Left ventricle myocardium superior (tissue), 1 donor: Measurements from ENCODE around the gene ZNF302. TPM values are rescaled to one million over a fixed set of nuclear protein-coding genes. Genes with fewer than 3 reads are reported as not detected.

Experiments used
- ATAC-seq: fragments of 200-7000 bp; cut with Tn5 transposase; one replicate; pipeline ENCODE4 v1.9.1; 2020; ENCODE audit warnings: mild to moderate bottlenecking, moderate library complexity
- DNase-seq: peaks from one replicate; pipeline ENCODE4 v3.0.0-alpha.2; 2020
- intact Hi-C: fragments of 100-400 bp; cut with micrococcal nuclease; formaldehyde crosslinking; loops from one replicate; pipeline ENCODE4 v1.11.0; 2022
- total RNA-seq: library from RNA; stranded (reverse); fragmentation: NEBNext Ultra II Directional; extraction: Animal tissue kit (Norgen Biotek cat#: 25700); gene quantifications from one replicate; pipeline ENCODE4 v1.2.1, GENCODE V29; 2021
- donor health status: DM: no; HTN: yes; CAD: no; lungs with severe emphysema.

The ZNF302 gene
- total RNA-seq, 1 donor from 2014 or later, result 40.2 TPM

- no peak for DNase-seq
- intact Hi-C loops, result loop anchor here (5.0 kb wide), 1 partner anchor 71 kb away; no protein-coding TSS in a partner anchor
- no peak for ATAC-seq
These were observed 35.8 kb downstream of the ZNF302 start for GRCh38 chr19:34713262-34713637.

GRCh38 chr19:34715357-34715756 is 37.9 kb downstream of the ZNF302 start:
- DNase-seq (no peak), ATAC-seq (no peak)
- intact Hi-C loops, result no loop called here

- no peak for DNase-seq
- ATAC-seq, result no peak
- intact Hi-C loops, result no loop called here
These were observed 44.9 kb downstream of the ZNF302 start for GRCh38 chr19:34722353-34722752.

GRCh38 chr19:34725400-34725799 is 47.9 kb downstream of the ZNF302 start:
- no peak for DNase-seq
- no peak for ATAC-seq
- intact Hi-C loops, result no loop called here

GRCh38 chr19:34731019-34731829 is 53.7 kb downstream of the ZNF302 start:
- ATAC-seq (no peak), DNase-seq (peak; percentile 41)
- intact Hi-C loops, result no loop called here

- intact Hi-C loops, result no loop called here
- DNase-seq (no peak), ATAC-seq (no peak)
These were observed 54.5 kb downstream of the ZNF302 start for GRCh38 chr19:34731964-34732363.

GRCh38 chr19:34732612-34733211 is 55.2 kb downstream of the ZNF302 start:
- DNase-seq (peak; percentile 30), ATAC-seq (no peak)
- intact Hi-C loops, result no loop called here

- intact Hi-C loops, result no loop called here
- no peak for DNase-seq
- peak; percentile 33 for ATAC-seq
These were observed 55.8 kb downstream of the ZNF302 start for GRCh38 chr19:34733266-34733745.

- DNase-seq (peak; percentile 92), ATAC-seq (peak; percentile 95)
- intact Hi-C loops, result no loop called here
These were observed 56.5 kb downstream of the ZNF302 start, which contains the start of gene ZNF181 for GRCh38 chr19:34733746-34734536. Gene ZNF181, plus strand, starts transcription at chr19:34734243. Its CDS starts 795 bp downstream, at chr19:34735038.

GRCh38 chr19:34734537-34735103 is 57.1 kb downstream of the ZNF302 start:
- DNase-seq (no peak), ATAC-seq (no peak)
- intact Hi-C loops, result no loop called here

Other genes starting within 250 kb of the ZNF302 start
- 51.1 TPM for gene UBA2, start 249.3 kb upstream of the ZNF302 start, total RNA-seq
- 26.2 TPM for gene WTIP, start 195.9 kb upstream of the ZNF302 start, total RNA-seq
- gene SCGB2B2, start 519 bp upstream of the ZNF302 start, total RNA-seq, result 0.89 TPM
- gene ZNF181, start 56.6 kb downstream of the ZNF302 start, total RNA-seq, result 21.6 TPM
- gene ZNF599, start 95.5 kb downstream of the ZNF302 start, total RNA-seq, result 3.4 TPM
- gene ZNF30, start 249.2 kb downstream of the ZNF302 start, total RNA-seq, result 3.7 TPM